Fibroblast of skin of left quadriceps (primary cell): ENCODE results near the gene CNTD1.
"Not testable (repeated sequence)": the region's sequence is repeated elsewhere in the genome, so short reads cannot be mapped to it uniquely, and the experiment has no call there.

Experiments
- DNase-seq, 2 experiments: peaks; one replicate each; pipeline ENCODE4 v3.0.0-alpha.2; 2013; ENCODE audit warnings: low read depth in 2 of 2

The CNTD1 gene

DNA sequence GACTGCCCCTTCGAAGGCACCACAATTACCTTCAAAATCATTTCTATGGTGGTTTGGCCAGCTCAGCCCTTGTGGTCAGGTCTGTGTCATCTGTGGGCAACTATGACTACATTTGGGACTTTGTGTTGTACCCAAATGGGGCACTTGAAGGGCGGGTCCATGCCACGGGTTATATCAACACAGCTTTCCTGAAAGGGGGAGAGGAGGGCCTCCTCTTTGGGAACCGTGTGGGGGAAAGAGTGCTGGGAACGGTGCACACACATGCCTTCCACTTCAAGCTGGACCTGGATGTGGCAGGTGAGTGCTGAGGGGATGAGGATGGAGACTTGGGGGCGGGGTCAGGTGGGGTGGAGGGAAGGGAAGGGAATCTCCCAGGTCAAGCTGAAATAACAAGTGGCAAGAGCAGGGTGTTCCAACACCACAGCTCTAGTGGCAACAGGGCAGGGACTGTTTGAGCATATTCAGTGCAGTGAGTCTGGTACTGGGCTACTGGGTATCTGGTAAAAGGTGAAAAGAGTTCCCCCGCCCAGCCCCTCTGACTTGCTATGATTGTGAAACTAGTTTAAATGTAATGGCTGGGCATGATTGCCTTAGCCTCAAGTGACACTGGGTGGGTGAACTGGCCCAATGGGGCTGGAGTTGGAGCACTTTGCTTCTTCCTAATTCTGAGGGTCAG is 47.4 kb downstream of the CNTD1 start:
- DNase-seq = no peak

DNA sequence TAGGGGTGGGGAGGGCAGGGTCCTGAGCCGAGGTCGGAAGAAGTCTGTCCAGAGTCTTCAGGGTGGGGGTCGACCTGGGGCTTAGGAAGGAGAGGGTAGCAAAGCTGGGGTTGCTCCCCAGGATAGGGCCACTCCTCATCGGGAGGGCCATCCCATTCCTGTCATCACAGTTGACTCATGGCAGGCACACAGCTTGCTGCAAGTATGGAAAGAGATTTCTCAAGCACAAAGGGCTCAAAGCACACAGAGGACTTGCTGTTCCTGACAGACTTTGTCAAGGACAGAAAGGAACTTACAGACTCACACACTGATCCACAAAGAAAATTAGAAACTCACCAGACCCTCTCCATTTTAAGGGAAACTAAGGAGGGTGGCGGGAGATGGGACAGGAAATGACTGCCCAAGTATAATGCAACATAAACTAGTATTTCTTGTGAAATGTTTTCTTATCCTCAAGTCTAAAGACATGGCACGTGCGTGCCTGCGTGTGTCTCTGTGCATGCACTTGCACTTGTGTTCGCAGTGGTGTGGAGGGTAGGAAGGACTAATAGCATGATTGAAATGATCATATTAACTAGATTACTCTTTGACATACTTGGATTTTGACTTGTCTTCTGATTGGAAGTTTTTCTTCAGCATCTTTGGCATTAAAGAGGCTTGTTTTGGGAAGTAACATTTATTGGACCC is 48.1 kb downstream of the CNTD1 start:
- no peak for DNase-seq

GRCh38 chr17:42848093-42848492 is 49.4 kb downstream of the CNTD1 start:
- DNase-seq = no peak

DNA sequence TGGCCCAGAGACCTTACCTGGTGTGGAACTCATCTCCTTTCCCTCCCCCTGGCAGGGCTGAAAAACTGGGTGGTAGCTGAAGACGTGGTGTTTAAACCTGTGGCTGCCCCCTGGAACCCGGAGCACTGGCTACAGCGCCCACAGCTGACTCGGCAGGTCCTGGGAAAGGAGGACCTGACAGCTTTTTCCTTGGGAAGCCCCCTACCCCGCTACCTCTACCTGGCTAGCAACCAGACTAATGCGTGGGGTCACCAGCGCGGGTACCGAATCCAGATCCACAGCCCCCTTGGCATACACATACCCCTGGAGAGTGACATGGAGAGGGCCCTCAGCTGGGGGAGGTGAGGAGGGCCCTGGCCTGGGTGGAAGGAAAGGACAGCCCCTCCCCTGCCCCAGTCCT is 50.4 kb downstream of the CNTD1 start:
- no peak for DNase-seq

DNA sequence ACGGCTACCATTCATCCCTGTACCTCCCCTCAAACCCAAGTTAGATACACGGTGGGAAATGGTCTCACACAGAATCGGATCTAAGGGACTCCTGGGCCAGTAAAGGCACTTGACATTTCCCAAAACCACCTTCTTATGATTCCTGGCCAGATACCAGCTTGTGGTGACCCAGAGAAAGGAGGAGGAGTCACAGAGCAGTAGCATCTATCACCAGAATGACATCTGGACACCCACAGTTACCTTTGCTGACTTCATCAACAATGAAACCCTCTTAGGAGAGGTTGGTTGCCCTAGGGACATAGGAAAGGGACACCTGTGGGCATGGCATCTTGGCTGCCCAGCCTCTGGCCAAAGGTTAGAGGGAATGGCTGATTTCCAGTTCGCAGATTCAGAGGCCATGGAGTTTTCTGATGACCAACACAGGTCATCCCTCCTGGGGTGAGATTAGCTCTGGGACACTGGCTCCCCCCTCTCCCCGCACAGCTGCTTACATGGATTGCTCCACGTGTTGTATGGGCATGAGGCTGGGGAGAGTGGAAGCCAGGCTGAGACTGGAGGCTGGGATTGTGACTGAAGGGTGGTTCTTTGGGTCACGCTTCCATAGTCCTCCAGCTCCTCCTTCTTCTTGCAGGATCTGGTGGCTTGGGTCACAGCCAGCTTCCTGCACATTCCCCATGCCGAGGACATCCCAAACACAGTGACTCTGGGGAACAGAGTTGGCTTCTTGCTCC is 51.0 kb downstream of the CNTD1 start:
- no peak for DNase-seq

DNA sequence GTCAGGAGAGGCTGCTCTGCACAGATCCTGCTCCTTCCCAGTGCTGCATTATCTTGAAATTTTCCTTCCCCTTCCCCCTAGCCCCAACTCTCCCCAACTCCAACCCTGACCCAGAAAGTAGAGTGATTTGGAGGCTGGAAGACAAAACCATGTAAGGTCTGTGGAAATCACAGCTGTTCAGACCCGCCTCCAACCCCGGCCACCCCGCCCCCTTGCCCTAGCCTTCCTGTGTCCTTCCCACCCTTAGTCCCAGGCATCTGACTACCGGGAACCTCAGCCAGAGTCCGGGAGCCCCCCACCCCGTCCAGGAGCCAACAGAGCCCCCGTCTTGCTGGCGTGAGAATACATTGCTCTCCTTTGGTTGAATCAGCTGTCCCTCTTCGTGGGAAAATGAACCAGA is 52.3 kb downstream of the CNTD1 start, which contains the start of gene AOC3:
AOC3 (plus strand) TSS at position 246 of the 400 bp plus-strand sequence; CDS start at position 391, 145 bp downstream.
- DNase-seq = no peak

GRCh38 chr17:42851371-42852240 is 52.9 kb downstream of the CNTD1 start:
- not testable (repeated sequence) for DNase-seq

DNA sequence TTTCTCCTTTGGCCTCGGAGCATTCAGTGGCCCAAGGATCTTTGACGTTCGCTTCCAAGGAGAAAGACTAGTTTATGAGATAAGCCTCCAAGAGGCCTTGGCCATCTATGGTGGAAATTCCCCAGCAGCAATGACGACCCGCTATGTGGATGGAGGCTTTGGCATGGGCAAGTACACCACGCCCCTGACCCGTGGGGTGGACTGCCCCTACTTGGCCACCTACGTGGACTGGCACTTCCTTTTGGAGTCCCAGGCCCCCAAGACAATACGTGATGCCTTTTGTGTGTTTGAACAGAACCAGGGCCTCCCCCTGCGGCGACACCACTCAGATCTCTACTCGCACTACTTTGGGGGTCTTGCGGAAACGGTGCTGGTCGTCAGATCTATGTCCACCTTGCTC is 53.7 kb downstream of the CNTD1 start:
- no peak for DNase-seq

DNA sequence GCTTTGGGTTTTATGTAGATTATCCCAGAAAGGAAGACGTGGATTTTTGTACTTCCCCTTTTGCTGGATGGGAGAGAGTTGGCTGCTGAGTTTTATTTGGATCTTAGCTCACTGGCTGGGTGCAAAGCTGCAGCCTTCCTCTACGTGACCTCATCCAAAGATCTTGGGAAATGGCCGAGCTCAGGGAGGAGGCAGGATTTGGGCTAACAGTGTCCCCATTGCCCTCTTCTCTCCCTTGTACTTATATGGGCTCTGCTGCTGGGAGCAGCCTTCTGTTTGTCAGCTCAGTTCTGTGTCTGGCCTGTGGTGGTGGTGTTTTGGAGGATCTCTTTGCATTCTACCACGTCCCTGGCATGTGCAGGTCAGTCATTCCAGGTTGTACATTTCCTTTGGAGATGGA is 54.3 kb downstream of the CNTD1 start:
- DNase-seq = no peak

DNA sequence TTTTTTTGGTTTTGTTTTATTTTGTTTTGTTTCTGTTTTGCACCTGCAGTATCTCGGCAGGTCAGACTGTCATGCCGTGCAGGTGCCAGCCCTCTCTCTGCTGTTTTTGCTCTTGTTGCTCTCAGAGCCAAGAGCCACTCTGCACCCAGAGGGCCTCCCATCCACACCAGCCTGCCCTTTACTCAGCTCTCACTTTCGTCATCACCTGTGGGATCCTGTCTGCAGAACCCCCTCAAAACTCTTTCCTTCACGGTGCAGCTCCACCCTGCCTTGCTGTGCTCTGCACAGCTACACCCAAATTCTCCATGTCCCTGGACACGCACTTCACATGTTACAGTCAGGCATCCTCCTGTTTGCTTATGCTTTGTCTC is 54.9 kb downstream of the CNTD1 start:
- no peak for DNase-seq

- DNase-seq = no peak
Observed at GRCh38 chr17:42853968-42854790, 55.5 kb downstream of the CNTD1 start.

- DNase-seq = no peak
Observed at GRCh38 chr17:42855048-42855596, 56.5 kb downstream of the CNTD1 start.

DNA sequence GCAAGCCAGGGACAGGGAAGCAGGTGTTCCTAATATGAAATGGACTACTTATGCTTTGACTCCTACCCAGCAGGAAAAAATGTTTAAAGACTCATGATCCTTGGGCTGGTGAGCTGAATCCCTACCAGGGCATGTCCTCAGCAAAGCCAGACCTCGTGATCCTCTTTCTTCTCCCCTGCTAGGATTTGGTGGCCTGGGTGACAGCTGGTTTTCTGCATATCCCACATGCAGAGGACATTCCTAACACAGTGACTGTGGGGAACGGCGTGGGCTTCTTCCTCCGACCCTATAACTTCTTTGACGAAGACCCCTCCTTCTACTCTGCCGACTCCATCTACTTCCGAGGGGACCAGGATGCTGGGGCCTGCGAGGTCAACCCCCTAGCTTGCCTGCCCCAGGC is 57.4 kb downstream of the CNTD1 start:
- not testable (repeated sequence) for DNase-seq

DNA sequence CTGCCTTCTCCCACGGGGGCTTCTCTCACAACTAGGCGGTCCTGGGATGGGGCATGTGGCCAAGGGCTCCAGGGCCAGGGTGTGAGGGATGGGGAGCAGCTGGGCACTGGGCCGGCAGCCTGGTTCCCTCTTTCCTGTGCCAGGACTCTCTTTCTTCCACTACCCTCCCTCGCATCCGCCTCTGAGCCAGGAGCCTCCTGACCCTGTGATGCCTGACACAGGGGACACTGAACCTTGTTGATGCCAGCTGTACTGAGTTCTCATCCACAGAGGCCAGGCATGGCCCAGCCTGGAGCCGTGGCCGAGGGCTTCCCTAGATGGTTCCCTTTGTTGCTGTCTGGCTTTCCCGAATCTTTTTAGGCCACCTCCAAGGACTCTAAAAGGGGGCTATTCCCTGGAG is 57.9 kb downstream of the CNTD1 start:
- DNase-seq = not testable (repeated sequence)

DNA sequence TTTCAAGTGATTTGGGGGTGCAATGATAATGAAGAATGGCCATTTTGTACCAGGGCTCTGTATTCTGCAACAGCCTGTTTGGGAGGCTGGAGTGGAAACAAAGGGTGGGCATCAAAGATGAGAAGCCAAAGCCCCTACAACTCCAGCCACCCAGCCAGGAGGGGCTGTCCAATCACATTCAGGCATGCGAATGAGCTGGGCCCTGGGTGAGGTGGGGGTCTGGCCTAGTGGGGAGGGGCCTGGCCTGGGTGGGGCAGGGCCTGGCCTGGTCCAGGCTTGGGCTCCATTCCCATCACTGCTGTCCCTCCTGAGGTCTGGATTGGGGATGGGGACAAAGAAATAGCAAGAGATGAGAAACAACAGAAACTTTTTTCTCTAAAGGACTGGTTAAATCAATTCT is 58.7 kb downstream of the CNTD1 start:
- DNase-seq = no peak
